Fibroblast of skin of right biceps (primary cell): ENCODE measurements around the gene SCAPER.
"Not testable (repeated sequence)": the region's sequence is repeated elsewhere in the genome, so short reads cannot be mapped to it uniquely, and the experiment has no call there.

Source experiments
- DNase-seq: peaks from one replicate; pipeline ENCODE4 v3.0.0-alpha.2; 2013

The SCAPER gene

GRCh38 chr15:76468722-76469121, 436.4 kb downstream of the SCAPER start:
- no peak for DNase-seq

GRCh38 chr15:76467136-76467535, 438.0 kb downstream of the SCAPER start:
- DNase-seq, result no peak

- no peak for DNase-seq
Measured at GRCh38 chr15:76465728-76466127, 439.4 kb downstream of the SCAPER start.

GRCh38 chr15:76464247-76464646, 440.9 kb downstream of the SCAPER start:
- DNase-seq, result no peak

- DNase-seq, result peak; percentile 51
Measured at GRCh38 chr15:76460871-76461270, 444.3 kb downstream of the SCAPER start.

- no peak for DNase-seq
Measured at GRCh38 chr15:76460347-76460746, 444.8 kb downstream of the SCAPER start.

- no peak for DNase-seq
Measured at GRCh38 chr15:76451540-76451939, 453.6 kb downstream of the SCAPER start.

- DNase-seq, result no peak
Measured at GRCh38 chr15:76449455-76449854, 455.7 kb downstream of the SCAPER start.

- DNase-seq, result no peak
Measured at GRCh38 chr15:76448755-76449154, 456.4 kb downstream of the SCAPER start.

GRCh38 chr15:76447728-76448441, 457.3 kb downstream of the SCAPER start:
- no peak for DNase-seq

GRCh38 chr15:76440441-76440840, 464.7 kb downstream of the SCAPER start:
- no peak for DNase-seq

GRCh38 chr15:76439542-76439941, 465.6 kb downstream of the SCAPER start:
- DNase-seq, result no peak

- peak; percentile 48 for DNase-seq
Measured at GRCh38 chr15:76433798-76434400, 471.2 kb downstream of the SCAPER start.

- DNase-seq, result not testable (repeated sequence)
Measured at GRCh38 chr15:76433036-76433435, 472.1 kb downstream of the SCAPER start.

- DNase-seq, result no peak
Measured at GRCh38 chr15:76432604-76433003, 472.5 kb downstream of the SCAPER start.

- DNase-seq, result peak; percentile 64
Measured at GRCh38 chr15:76431971-76432370, 473.2 kb downstream of the SCAPER start.

GRCh38 chr15:76430711-76431110, 474.4 kb downstream of the SCAPER start:
- DNase-seq, result peak; percentile 4

GRCh38 chr15:76429661-76430060, 475.5 kb downstream of the SCAPER start:
- DNase-seq, result no peak

GRCh38 chr15:76426941-76427340, 478.2 kb downstream of the SCAPER start:
- no peak for DNase-seq

- DNase-seq, result no peak
Measured at GRCh38 chr15:76418352-76419140, 486.6 kb downstream of the SCAPER start.

GRCh38 chr15:76401285-76401684, 503.9 kb downstream of the SCAPER start:
- no peak for DNase-seq

GRCh38 chr15:76398317-76399104, 506.6 kb downstream of the SCAPER start:
- DNase-seq, result no peak

GRCh38 chr15:76393614-76394013, 511.5 kb downstream of the SCAPER start:
- DNase-seq, result peak; percentile 77
